GM15510 (cell line): ENCODE measurements around the gene PHACTR4.

Experiments
- POLR2A ChIP-seq: IDR thresholded peaks from 3 replicates; pipeline ENCODE4 v1.6.1; 2011; ENCODE audit warnings: borderline replicate concordance; ENCODE audit not compliant: insufficient read length; ENCODE audit errors: extremely low read depth

The PHACTR4 gene

GRCh38 chr1:28507247-28507645, 137.7 kb downstream of the PHACTR4 start:
- no peak for TF ChIP-seq POLR2A

GRCh38 chr1:28507646-28508434, 138.3 kb downstream of the PHACTR4 start:
- TF ChIP-seq POLR2A = peak; percentile 32

GRCh38 chr1:28508435-28508754, 138.9 kb downstream of the PHACTR4 start:
- peak; percentile 45 for TF ChIP-seq POLR2A

GRCh38 chr1:28509705-28510272, 140.2 kb downstream of the PHACTR4 start:
- TF ChIP-seq POLR2A = no peak

GRCh38 chr1:28510273-28510969, 140.9 kb downstream of the PHACTR4 start:
- TF ChIP-seq POLR2A = peak; percentile 74

- TF ChIP-seq POLR2A = peak; percentile 41
These were observed 141.5 kb downstream of the PHACTR4 start for GRCh38 chr1:28510970-28511440.

GRCh38 chr1:28512058-28512611, 142.6 kb downstream of the PHACTR4 start:
- peak; percentile 29 for TF ChIP-seq POLR2A

- TF ChIP-seq POLR2A = peak; percentile 18
These were observed 144.9 kb downstream of the PHACTR4 start for GRCh38 chr1:28514445-28514933.

GRCh38 chr1:28516518-28516956, 147.0 kb downstream of the PHACTR4 start:
- TF ChIP-seq POLR2A = no peak

GRCh38 chr1:28517649-28517999, 148.1 kb downstream of the PHACTR4 start:
- no peak for TF ChIP-seq POLR2A

- peak; percentile 79 for TF ChIP-seq POLR2A
These were observed 148.6 kb downstream of the PHACTR4 start for GRCh38 chr1:28518000-28518744.

- TF ChIP-seq POLR2A = no peak
These were observed 149.3 kb downstream of the PHACTR4 start for GRCh38 chr1:28518745-28519341.

- TF ChIP-seq POLR2A = no peak
These were observed 150.6 kb downstream of the PHACTR4 start for GRCh38 chr1:28519946-28520725.
